OCI-LY1 (cell line): Measurements from ENCODE around the gene TRIOBP.

Source experiments
- EZH2 ChIP-seq: fragments of 200-600 bp; sonication (generic), shearing (Covaris generic); IDR thresholded peaks from 2 replicates; pipeline ENCODE4 v1.8.0; 2017; ENCODE audit warnings: borderline replicate concordance, mixed run types, mild to moderate bottlenecking, antibody characterized with exemption, low read length, moderate library complexity, mixed read lengths
- TF ChIP-seq, protein P1 (sequence below): fragments of 200-600 bp; sonication (generic), shearing (Covaris generic); IDR thresholded peaks from 2 replicates; pipeline ENCODE4 v1.5.1; 2017; ENCODE audit warnings: mild to moderate bottlenecking, antibody characterized with exemption, low read length, moderate library complexity, mixed read lengths

- TF ChIP-seq, protein P1, sequence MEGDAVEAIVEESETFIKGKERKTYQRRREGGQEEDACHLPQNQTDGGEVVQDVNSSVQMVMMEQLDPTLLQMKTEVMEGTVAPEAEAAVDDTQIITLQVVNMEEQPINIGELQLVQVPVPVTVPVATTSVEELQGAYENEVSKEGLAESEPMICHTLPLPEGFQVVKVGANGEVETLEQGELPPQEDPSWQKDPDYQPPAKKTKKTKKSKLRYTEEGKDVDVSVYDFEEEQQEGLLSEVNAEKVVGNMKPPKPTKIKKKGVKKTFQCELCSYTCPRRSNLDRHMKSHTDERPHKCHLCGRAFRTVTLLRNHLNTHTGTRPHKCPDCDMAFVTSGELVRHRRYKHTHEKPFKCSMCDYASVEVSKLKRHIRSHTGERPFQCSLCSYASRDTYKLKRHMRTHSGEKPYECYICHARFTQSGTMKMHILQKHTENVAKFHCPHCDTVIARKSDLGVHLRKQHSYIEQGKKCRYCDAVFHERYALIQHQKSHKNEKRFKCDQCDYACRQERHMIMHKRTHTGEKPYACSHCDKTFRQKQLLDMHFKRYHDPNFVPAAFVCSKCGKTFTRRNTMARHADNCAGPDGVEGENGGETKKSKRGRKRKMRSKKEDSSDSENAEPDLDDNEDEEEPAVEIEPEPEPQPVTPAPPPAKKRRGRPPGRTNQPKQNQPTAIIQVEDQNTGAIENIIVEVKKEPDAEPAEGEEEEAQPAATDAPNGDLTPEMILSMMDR: no peak
- no peak for TF ChIP-seq EZH2
These were observed 20.7 kb upstream of the TRIOBP start for GRCh38 chr22:37675930-37676735.
